Left lung (tissue), 10 donors: Measurements from ENCODE around the gene TENM4. TPM values are rescaled to one million over a fixed set of nuclear protein-coding genes. Genes with fewer than 3 reads are reported as not detected.

Experiments
- ATAC-seq: fragments of 200-7000 bp; cut with Tn5 transposase; one replicate; pipeline ENCODE4 v1.9.1; 2020; ENCODE audit warnings: moderate library complexity
- DNase-seq, 4 donors: peaks; one replicate each; pipeline ENCODE4 v3.0.0-alpha.2; 2013 to 2020
- H3K27ac ChIP-seq, 2 donors: fragments of 200-600 bp; sonication (generic) in 1 of 2; one replicate each; pipeline versions ENCODE4 v1.5.0 to v1.8.0; 2020 to 2021
- H3K27me3 ChIP-seq, 2 donors: fragments of 200-600 bp; sonication (generic) in 1 of 2; one replicate each; pipeline versions ENCODE4 v1.5.0 to v1.8.0; 2020 to 2021
- H3K36me3 ChIP-seq, 2 donors: fragments of 200-600 bp; sonication (generic) in 1 of 2; one replicate each; pipeline versions ENCODE4 v1.5.0 to v1.8.0; 2020 to 2021
- H3K4me1 ChIP-seq, 2 donors: fragments of 200-600 bp; one replicate each; pipeline ENCODE4 v1.8.0; 2021
- H3K4me3 ChIP-seq, 2 donors: fragments of 200-600 bp; sonication (generic) in 1 of 2; one replicate each; pipeline versions ENCODE4 v1.5.0 to v1.8.0; 2020 to 2021; ENCODE audit warnings: mild to moderate bottlenecking in 1 of 2
- H3K9me3 ChIP-seq, 2 donors: fragments of 200-600 bp; sonication (generic) in 1 of 2; one replicate each; pipeline versions ENCODE4 v1.5.0 to v1.8.0; 2020 to 2021
- intact Hi-C, 2 donors: fragments of 100-400 bp; cut with DNase I; formaldehyde crosslinking; loops; one replicate each; pipeline versions ENCODE4 v1.11.2 to v1.14.2; 2022
- polyA plus RNA-seq, 6 donors: library from polyadenylated mRNA; unstranded; fragments of 120-200 nt; gene quantifications; one replicate each; pipeline ENCODE4 v1.2.1, GENCODE V29; 2013; ENCODE audit not compliant: insufficient read length in 6 of 6
- total RNA-seq, 2 donors: library from RNA; stranded (reverse); fragmentation: NEBNext Ultra II Directional; extraction: Animal tissue kit (Norgen Biotek cat#: 25700); gene quantifications; one replicate each; pipeline ENCODE4 v1.2.1, GENCODE V29; 2021
- TF ChIP-seq, protein P1 (sequence below), 2 donors: fragments of 200-600 bp; sonication (generic) in 1 of 2; IDR thresholded peaks; one replicate each; pipeline versions ENCODE4 v1.5.0 to v1.8.0; 2021; ENCODE audit warnings: antibody characterized with exemption in 2 of 2
- donor health status: DM: no; HTN: yes; CAD: no.
- donor health status: DM: no; HTN: no; CAD: no.

TENM4 gene
- total and polyA plus RNA-seq, 8 donors = 3.4 to 7.1 (median 5.2) TPM

DNA sequence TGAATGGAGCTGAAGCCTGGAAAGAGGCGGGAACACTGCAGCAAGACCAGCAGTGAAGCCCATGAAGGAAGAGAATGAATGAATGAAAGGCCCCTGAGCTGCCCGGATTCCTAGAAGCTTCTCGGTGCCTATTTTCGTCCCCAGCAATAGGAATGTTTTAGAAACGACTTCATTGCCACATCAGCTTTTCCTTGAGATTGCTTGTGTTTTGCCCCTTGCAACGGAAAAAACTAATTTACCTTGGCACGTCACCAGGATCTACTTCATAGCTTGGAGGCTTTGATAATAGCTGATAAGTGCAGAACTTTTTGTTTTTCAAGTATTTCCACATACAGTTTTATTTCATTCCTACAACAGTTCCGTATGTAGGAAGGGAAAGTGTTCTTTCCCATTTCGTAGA, 617.2 kb downstream of the TENM4 start:
- peak; percentile 44 for ATAC-seq
- Histone ChIP-seq H3K4me3 (no peak overlapping the region), H3K36me3 (no peaks in the 10 kb centered on the region), H3K27me3 (no peaks in the 10 kb centered on the region), H3K9me3 (no peaks in the 10 kb centered on the region), H3K4me1 (peaks cover 6 to 8% of the 10 kb centered on the region in 2 donors), H3K27ac (peak overlapping the region in 1 of 2 donors; percentile 13)
- peak in 2 of 4 donors; percentile 46 to 78 for DNase-seq
- TF ChIP-seq, protein P1, sequence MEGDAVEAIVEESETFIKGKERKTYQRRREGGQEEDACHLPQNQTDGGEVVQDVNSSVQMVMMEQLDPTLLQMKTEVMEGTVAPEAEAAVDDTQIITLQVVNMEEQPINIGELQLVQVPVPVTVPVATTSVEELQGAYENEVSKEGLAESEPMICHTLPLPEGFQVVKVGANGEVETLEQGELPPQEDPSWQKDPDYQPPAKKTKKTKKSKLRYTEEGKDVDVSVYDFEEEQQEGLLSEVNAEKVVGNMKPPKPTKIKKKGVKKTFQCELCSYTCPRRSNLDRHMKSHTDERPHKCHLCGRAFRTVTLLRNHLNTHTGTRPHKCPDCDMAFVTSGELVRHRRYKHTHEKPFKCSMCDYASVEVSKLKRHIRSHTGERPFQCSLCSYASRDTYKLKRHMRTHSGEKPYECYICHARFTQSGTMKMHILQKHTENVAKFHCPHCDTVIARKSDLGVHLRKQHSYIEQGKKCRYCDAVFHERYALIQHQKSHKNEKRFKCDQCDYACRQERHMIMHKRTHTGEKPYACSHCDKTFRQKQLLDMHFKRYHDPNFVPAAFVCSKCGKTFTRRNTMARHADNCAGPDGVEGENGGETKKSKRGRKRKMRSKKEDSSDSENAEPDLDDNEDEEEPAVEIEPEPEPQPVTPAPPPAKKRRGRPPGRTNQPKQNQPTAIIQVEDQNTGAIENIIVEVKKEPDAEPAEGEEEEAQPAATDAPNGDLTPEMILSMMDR (IDR thresholded peaks at IDR 0.05) = no peak
- intact Hi-C loops = no loop called here

DNA sequence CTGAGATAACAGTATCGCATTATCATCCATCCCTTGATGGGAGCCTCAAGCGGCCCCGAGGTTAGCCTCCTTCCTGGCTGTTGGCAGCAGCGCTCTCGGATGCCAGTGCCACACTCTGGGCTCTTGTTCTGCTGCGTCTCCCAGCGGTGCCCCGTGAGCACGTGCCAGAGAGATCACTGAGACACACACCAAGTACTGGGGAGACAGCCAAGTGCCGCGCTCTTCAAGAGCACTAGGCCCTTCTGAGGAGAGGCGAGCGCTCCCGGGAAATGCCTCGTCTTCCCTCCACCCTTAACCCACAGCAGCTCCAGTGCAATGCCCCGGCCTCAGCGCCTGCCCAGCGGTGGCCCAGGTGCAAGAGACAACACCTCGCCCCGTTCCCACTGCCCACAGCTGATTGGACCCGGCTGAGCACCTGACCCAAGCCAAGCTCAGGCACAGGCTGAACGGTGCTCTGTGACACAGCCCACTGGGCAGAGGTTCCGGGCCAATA, 617.9 kb downstream of the TENM4 start:
- no peaks in the 10 kb centered on the region for H3K9me3 ChIP-seq
- no peaks in the 10 kb centered on the region for H3K27me3 ChIP-seq
- TF ChIP-seq, protein P1 (IDR thresholded peaks at IDR 0.05) = no peak
- ATAC-seq = peak; percentile 92
- peaks cover 6 to 8% of the 10 kb centered on the region in 2 donors for H3K4me1 ChIP-seq
- no peak overlapping the region for H3K4me3 ChIP-seq
- H3K36me3 ChIP-seq = no peaks in the 10 kb centered on the region
- peak in 3 of 4 donors; percentile 43 to 86 (median 66) for DNase-seq
- H3K27ac ChIP-seq = no peak overlapping the region
- intact Hi-C loops = no loop called here

DNA sequence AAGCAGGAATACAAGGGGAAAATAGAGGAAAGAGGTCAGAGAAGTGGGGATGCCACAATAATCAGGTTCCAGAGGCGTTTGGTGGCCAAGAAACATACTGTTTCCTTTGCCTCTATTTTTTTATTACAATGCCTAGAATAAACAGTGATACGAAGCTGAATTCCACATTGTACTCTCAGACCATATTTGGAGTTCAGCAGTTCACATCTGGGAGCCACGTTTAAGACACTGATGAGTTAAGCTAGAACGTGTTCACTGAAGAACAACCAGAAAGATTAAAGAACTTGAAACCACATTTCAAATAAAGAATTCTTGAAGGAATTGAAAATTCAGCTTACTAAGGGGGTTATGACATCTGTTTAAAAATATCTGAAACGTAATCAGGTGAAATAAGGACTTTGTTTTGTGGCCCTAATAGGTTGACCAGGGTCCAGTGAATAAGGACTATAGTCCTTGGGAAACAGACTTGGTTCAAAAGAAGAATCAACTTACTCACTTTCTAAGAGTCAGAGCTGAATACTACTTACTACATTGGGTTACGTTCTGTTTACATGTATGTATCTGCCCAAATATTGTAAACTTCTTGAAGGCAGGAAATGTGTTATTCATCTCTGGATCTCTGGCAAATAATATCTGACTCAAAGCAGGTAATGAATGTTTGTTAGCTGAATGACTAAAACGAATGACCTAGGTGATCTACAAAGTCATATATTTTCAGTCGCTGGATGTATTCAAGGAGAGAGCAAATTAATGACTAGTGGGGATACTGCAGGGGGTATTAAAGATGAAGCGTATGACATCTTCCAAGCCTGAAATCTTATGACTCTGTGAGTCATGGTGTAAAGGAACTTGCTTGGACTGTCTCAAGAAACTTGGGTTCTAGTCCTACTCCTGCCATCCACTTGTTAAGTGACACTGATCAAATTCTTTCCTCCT, 619.2 kb downstream of the TENM4 start:
- DNase-seq (no peak), ATAC-seq (no peak)
- Histone ChIP-seq H3K36me3 (no peaks in the 10 kb centered on the region), H3K27me3 (no peaks in the 10 kb centered on the region), H3K4me1 (peaks cover 6 to 8% of the 10 kb centered on the region in 2 donors), H3K4me3 (no peak overlapping the region), H3K9me3 (no peaks in the 10 kb centered on the region), H3K27ac (no peak overlapping the region)
- intact Hi-C loops = no loop called here
- TF ChIP-seq, protein P1 (IDR thresholded peaks at IDR 0.05) = no peak

DNA sequence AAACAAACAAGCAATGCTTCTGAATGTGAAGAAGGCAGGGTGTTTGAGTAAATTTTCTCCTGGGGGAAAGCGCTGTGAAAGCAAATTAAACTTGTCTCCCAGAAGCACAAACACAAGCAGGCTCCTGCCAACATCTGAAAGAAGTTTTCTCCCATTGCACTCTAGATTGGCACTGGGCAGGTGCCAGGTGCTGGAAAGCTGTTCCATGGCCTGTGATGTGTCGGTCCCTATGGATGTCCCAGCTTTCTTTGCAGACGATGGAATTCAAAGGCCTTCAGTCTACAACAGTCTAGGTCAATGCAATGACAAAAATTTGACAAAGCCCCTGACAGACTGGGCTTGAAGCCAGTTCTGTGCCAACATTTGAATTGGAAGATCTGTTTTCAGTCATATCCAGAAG, 620.1 kb downstream of the TENM4 start:
- H3K9me3 ChIP-seq = no peaks in the 10 kb centered on the region
- H3K27me3 ChIP-seq = no peaks in the 10 kb centered on the region
- no peak overlapping the region for H3K27ac ChIP-seq
- peaks cover 6 to 8% of the 10 kb centered on the region in 2 donors for H3K4me1 ChIP-seq
- DNase-seq = no peak
- H3K36me3 ChIP-seq = no peaks in the 10 kb centered on the region
- H3K4me3 ChIP-seq = no peak overlapping the region
- TF ChIP-seq, protein P1 (IDR thresholded peaks at IDR 0.05) = no peak
- ATAC-seq = no peak
- intact Hi-C loops = no loop called here

DNA sequence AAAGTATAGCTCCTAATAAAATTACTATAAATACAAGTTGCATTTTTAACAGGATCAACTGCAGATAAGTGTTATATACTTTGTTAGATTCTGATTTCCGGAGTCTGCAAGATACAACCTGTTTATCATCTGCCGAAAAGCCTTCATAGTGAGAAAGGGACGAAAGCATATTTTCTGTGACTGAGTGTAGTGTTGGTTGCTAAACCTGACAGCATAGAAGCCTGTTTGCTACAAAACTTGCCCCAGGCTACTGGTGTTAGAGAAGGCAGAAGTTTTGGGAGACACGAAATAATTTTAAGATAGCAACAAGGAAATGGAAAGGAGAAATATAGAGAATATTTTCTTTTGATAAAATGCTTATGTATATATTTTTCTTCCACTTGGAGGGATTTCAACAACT, 622.6 kb downstream of the TENM4 start:
- Histone ChIP-seq H3K4me3 (no peak overlapping the region), H3K27me3 (no peaks in the 10 kb centered on the region), H3K9me3 (no peaks in the 10 kb centered on the region), H3K36me3 (no peaks in the 10 kb centered on the region), H3K4me1 (peaks cover 0 to 2% of the 10 kb centered on the region in 2 donors), H3K27ac (no peak overlapping the region)
- TF ChIP-seq, protein P1 (IDR thresholded peaks at IDR 0.05) = no peak
- DNase-seq = no peak
- ATAC-seq = no peak
- intact Hi-C loops = no loop called here
